ENCODE data around the gene CYLD.

The CYLD gene

GRCh38 chr16:50796829-50797228 lies 54.9 kb downstream of the CYLD start:
- TF ChIP-seq CTCF (IDR thresholded peaks at IDR 0.05; ENCODE audit: low read depth, low read length) = no peak
- DNase-seq = no peak
- Histone ChIP-seq H3K4me1 (no peaks in the 10 kb centered on the region; the same call in 1 of the 2 replicates), H3K9me3 (no peaks in the 10 kb centered on the region), H3K27me3 (no peaks in the 10 kb centered on the region), H3K4me3 (ENCODE audit: low read depth, low read length) (no peak overlapping the region), H3K36me3 (no peaks in the 10 kb centered on the region)

GRCh38 chr16:50797456-50797855 lies 55.6 kb downstream of the CYLD start:
- H3K36me3 ChIP-seq = no peaks in the 10 kb centered on the region
- no peaks in the 10 kb centered on the region; the same call in 1 of the 2 replicates for H3K4me1 ChIP-seq
- DNase-seq = no peak
- no peak overlapping the region for H3K4me3 ChIP-seq (ENCODE audit: low read depth, low read length)
- no peak for TF ChIP-seq CTCF (IDR thresholded peaks at IDR 0.05; ENCODE audit: low read depth, low read length)
- no peaks in the 10 kb centered on the region for H3K9me3 ChIP-seq
- no peaks in the 10 kb centered on the region for H3K27me3 ChIP-seq

GRCh38 chr16:50800074-50800473 lies 58.2 kb downstream of the CYLD start:
- Histone ChIP-seq H3K27me3 (no peaks in the 10 kb centered on the region), H3K36me3 (no peaks in the 10 kb centered on the region), H3K9me3 (no peaks in the 10 kb centered on the region), H3K4me1 (no peaks in the 10 kb centered on the region; the same call in 1 of the 2 replicates), H3K4me3 (ENCODE audit: low read depth, low read length) (no peak overlapping the region)
- no peak for TF ChIP-seq CTCF (IDR thresholded peaks at IDR 0.05; ENCODE audit: low read depth, low read length)
- DNase-seq = no peak

GRCh38 chr16:50801036-50801435 lies 59.1 kb downstream of the CYLD start:
- H3K4me1 ChIP-seq = no peaks in the 10 kb centered on the region; the same call in 1 of the 2 replicates

GRCh38 chr16:50802000-50802399 lies 60.1 kb downstream of the CYLD start:
- no peaks in the 10 kb centered on the region for H3K9me3 ChIP-seq
- no peak overlapping the region for H3K4me3 ChIP-seq (ENCODE audit: low read depth, low read length)
- no peaks in the 10 kb centered on the region; the same call in 1 of the 2 replicates for H3K4me1 ChIP-seq
- no peak for TF ChIP-seq CTCF (IDR thresholded peaks at IDR 0.05; ENCODE audit: low read depth, low read length)
- H3K36me3 ChIP-seq = no peaks in the 10 kb centered on the region
- no peak for DNase-seq
- no peaks in the 10 kb centered on the region for H3K27me3 ChIP-seq

More at GRCh38 chr16:50801036-50801435, 59.1 kb downstream of the CYLD start:
- Histone ChIP-seq H3K9me3 (no peaks in the 10 kb centered on the region), H3K4me3 (ENCODE audit: low read depth, low read length) (no peak overlapping the region), H3K27me3 (no peaks in the 10 kb centered on the region), H3K36me3 (no peaks in the 10 kb centered on the region)
- no peak for DNase-seq
- TF ChIP-seq CTCF (IDR thresholded peaks at IDR 0.05; ENCODE audit: low read depth, low read length) = no peak

GRCh38 chr16:50802961-50803360 lies 61.1 kb downstream of the CYLD start:
- no peak overlapping the region for H3K4me3 ChIP-seq (ENCODE audit: low read depth, low read length)
- H3K4me1 ChIP-seq = no peaks in the 10 kb centered on the region; the same call in 1 of the 2 replicates
- H3K27me3 ChIP-seq = no peaks in the 10 kb centered on the region
- no peaks in the 10 kb centered on the region for H3K36me3 ChIP-seq
- H3K9me3 ChIP-seq = no peaks in the 10 kb centered on the region
- DNase-seq = no peak
- no peak for TF ChIP-seq CTCF (IDR thresholded peaks at IDR 0.05; ENCODE audit: low read depth, low read length)

All from BE2C (cell line).